NB4 (cell line): Measurements from ENCODE around the gene DCDC2B.

Experiments
- CTCF ChIP-seq: IDR thresholded peaks from one replicate; pipeline ENCODE4 v1.5.1; 2012; ENCODE audit warnings: low read depth, low read length
- MYC ChIP-seq: IDR thresholded peaks from 2 replicates; pipeline ENCODE4 v1.6.1; 2011; ENCODE audit warnings: low read depth, low read length
- POLR2A ChIP-seq: IDR thresholded peaks from 2 replicates; pipeline ENCODE4 v1.6.1; 2011; ENCODE audit warnings: mild to moderate bottlenecking; ENCODE audit not compliant: insufficient read length; ENCODE audit errors: extremely low read depth
- TF ChIP-seq, protein P1 (sequence below): IDR thresholded peaks from 2 replicates; pipeline ENCODE4 v1.6.1; 2011; ENCODE audit warnings: low read depth, low read length

DNA sequence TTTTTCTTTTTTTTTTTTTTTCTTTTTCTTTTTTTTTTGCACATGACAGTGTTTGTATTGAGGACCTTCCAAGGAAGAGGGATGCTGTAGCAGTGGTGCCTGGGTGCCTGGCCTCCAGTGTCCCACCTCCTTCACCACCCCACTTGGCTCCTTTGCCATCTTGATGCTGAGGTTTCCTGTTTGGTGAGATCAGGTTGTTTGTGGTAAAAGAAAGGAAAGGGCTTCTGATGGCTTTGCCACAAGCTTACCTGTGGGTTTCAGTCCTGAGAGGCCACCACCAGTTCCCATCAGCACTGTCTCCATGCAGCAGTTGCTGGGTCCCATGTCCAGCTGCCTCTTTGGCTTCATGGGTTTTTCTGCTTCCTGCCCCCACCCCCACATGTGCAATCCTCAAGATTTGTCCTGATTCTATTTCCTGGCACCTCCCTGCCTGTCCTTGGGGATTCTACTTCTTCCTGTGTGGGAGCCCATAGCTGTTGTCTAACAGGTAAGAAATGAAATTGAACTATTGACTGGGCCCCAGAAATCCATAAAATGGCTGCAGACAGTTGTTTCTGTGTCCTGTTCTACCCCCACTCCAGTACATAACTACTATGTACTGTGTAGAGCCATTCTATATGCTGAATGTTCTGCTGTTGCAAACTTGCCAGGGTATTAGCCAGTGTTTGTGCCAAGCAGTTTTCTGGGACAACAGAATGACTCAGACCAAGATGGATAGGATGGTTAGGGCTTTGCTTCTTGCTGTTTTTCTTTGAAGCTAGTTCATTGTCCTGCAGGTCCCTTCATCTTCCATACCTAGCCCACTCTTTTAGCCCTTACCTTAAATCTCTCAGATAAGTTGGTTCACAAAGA, 12.7 kb upstream of the DCDC2B start:
- TF ChIP-seq POLR2A (no peak), CTCF (no peak), MYC (no peak)
- TF ChIP-seq, protein P1, sequence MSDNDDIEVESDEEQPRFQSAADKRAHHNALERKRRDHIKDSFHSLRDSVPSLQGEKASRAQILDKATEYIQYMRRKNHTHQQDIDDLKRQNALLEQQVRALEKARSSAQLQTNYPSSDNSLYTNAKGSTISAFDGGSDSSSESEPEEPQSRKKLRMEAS, result no peak
